A549 (cell line): ENCODE measurements around the gene GCNT3. TPM values are rescaled to one million over a fixed set of nuclear protein-coding genes. Genes with fewer than 3 reads are reported as not detected.

Experiments used
- ATAC-seq, 2 experiments: fragments of 200-7000 bp in 1 of 2; fragments of >200 bp in 1 of 2; cut with Nextera tagmentation in 1 of 2; cut with Tn5 transposase in 1 of 2; 3 replicates each; pipeline versions ENCODE4 v1.8.0 to v1.9.1; 2018 to 2020; ENCODE audit warnings: mild to moderate bottlenecking in 1 of 2, moderate library complexity in 1 of 2
- CTCF ChIA-PET: fragments of 300-600 bp; sonication (Branson Sonifier 250); formaldehyde crosslinking; extraction: SDS; loops from one replicate; lab custom pipeline; 2021; ENCODE audit warnings: antibody characterized with exemption, inconsistent platforms; lab: Yijun Ruan, JAX
- POLR2A ChIA-PET: fragments of 350-600 bp; formaldehyde crosslinking; extraction: SDS; loops from one replicate; lab custom pipeline; 2021; ENCODE audit warnings: antibody characterized with exemption, inconsistent platforms; lab: Yijun Ruan, JAX
- DNase-seq, 2 experiments: peaks; one replicate each; pipeline versions ENCODE4 v3.0.0 to v3.0.0-alpha.2; 2011 to 2016; ENCODE audit warnings: low read depth in 1 of 2, low spot score in 1 of 2
- FAIRE-seq: peaks from 2 replicates; lab custom pipeline; 2011; peaks lifted over from hg19 to GRCh38; lab: Jason Lieb, UNC
- H3K27ac ChIP-seq, 2 experiments: fragments of >200 bp; sonication (Bioruptor Twin); formaldehyde crosslinking; 3 replicates each; pipeline ENCODE4 v1.5.1; 2016 to 2017
- H3K4me1 ChIP-seq: fragments of >200 bp; sonication (Bioruptor Twin); formaldehyde crosslinking; 3 replicates; pipeline ENCODE4 v1.6.1; 2016
- H3K4me2 ChIP-seq: fragments of >200 bp; sonication (Bioruptor Twin); formaldehyde crosslinking; 3 replicates; pipeline ENCODE4 v1.6.1; 2016
- H3K4me3 ChIP-seq: fragments of >200 bp; sonication (Bioruptor Twin); formaldehyde crosslinking; 3 replicates; pipeline ENCODE4 v1.5.1; 2016
- H3K9me3 ChIP-seq: fragments of >200 bp; sonication (Bioruptor Twin); formaldehyde crosslinking; 3 replicates; pipeline ENCODE4 v1.6.1; 2016
- CBX2 ChIP-seq: fragments of 200-600 bp; sonication (generic); IDR thresholded peaks from 2 replicates; pipeline ENCODE4 v1.6.1; 2016; ENCODE audit warnings: low read depth, mild to moderate bottlenecking, borderline replicate concordance
- CBX8 ChIP-seq: fragments of 200-600 bp; sonication (generic); IDR thresholded peaks from 2 replicates; pipeline ENCODE4 v1.6.1; 2016
- CEBPB ChIP-seq, 2 experiments: fragments of >200 bp in 1 of 2; sonication (Bioruptor Twin) in 1 of 2; formaldehyde crosslinking in 1 of 2; IDR thresholded peaks; 2 replicates each; pipeline ENCODE4 v1.6.1; 2012 to 2016
- CHD2 ChIP-seq: fragments of 150-350 bp; IDR thresholded peaks from 2 replicates; pipeline ENCODE4 v1.6.1; 2014; ENCODE audit warnings: low read length; ENCODE audit not compliant: partially characterized antibody
- CTCF ChIP-seq: fragments of >200 bp; sonication (Bioruptor Twin); formaldehyde crosslinking; IDR thresholded peaks from 3 replicates; pipeline ENCODE4 v1.5.1; 2016
- E2F6 ChIP-seq: IDR thresholded peaks from 2 replicates; pipeline ENCODE4 v1.6.1; 2012; ENCODE audit warnings: low read depth, borderline replicate concordance
- FOSL2 ChIP-seq, 2 experiments: fragments of 450-650 bp in 1 of 2; fragments of >200 bp in 1 of 2; sonication (Bioruptor Twin) in 1 of 2; formaldehyde crosslinking; IDR thresholded peaks; 2 replicates each; pipeline versions ENCODE4 v1.5.0 to v1.6.1; 2016 to 2020; ENCODE audit warnings: mild to moderate bottlenecking in 1 of 2, moderate library complexity in 1 of 2
- FOXS1 ChIP-seq: fragments of 250-450 bp; sonication (Bioruptor Pico); IDR thresholded peaks from 2 replicates; pipeline ENCODE4 v1.5.0; 2020; ENCODE audit warnings: mild to moderate bottlenecking, moderate library complexity
- GATA3 ChIP-seq: IDR thresholded peaks from 2 replicates; pipeline ENCODE4 v1.6.1; 2012; ENCODE audit warnings: borderline replicate concordance
- HOXB5 ChIP-seq: fragments of 250-450 bp; sonication (Bioruptor Pico); IDR thresholded peaks from 2 replicates; pipeline ENCODE4 v1.5.0; 2020; ENCODE audit warnings: mild to moderate bottlenecking, moderate library complexity
- JUN ChIP-seq, 2 experiments: fragments of >200 bp; sonication (Bioruptor Twin); formaldehyde crosslinking; IDR thresholded peaks; 2 replicates in 1 of 2; 3 replicates in 1 of 2; pipeline ENCODE4 v1.6.1; 2016 to 2017
- JUNB ChIP-seq: fragments of >200 bp; sonication (Bioruptor Twin); formaldehyde crosslinking; IDR thresholded peaks from 2 replicates; pipeline ENCODE4 v1.6.1; 2016
- MAFK ChIP-seq: fragments of 450-650 bp; IDR thresholded peaks from 2 replicates; pipeline ENCODE4 v1.6.1; 2014; ENCODE audit not compliant: partially characterized antibody
- MAX ChIP-seq: IDR thresholded peaks from 2 replicates; pipeline ENCODE4 v1.6.1; 2012
- MYC ChIP-seq: IDR thresholded peaks from 2 replicates; pipeline ENCODE4 v1.6.1; 2012; ENCODE audit warnings: mild to moderate bottlenecking, inconsistent platforms, low read length, improper control_type of control experiment, borderline replicate concordance
- NR3C1 ChIP-seq: fragments of >200 bp; sonication (Bioruptor Twin); formaldehyde crosslinking; IDR thresholded peaks from 3 replicates; pipeline ENCODE4 v1.6.1; 2017
- PBX3 ChIP-seq: IDR thresholded peaks from 2 replicates; pipeline ENCODE4 v1.6.1; 2012
- RAD21 ChIP-seq, 2 experiments: fragments of >200 bp in 1 of 2; sonication (Bioruptor Twin) in 1 of 2; formaldehyde crosslinking in 1 of 2; IDR thresholded peaks in 1 of 2; conservative IDR thresholded peaks in 1 of 2; 2 replicates in 1 of 2; 3 replicates in 1 of 2; pipeline ENCODE4 v1.6.1; 2012 to 2018; ENCODE audit warnings: inconsistent platforms in 1 of 2
- REST ChIP-seq: fragments of 200-600 bp; sonication (generic); IDR thresholded peaks from 2 replicates; pipeline ENCODE4 v1.6.1; 2016; ENCODE audit warnings: antibody characterized with exemption, mild to moderate bottlenecking, moderate library complexity
- SMC3 ChIP-seq: fragments of >200 bp; sonication (Bioruptor Twin); formaldehyde crosslinking; IDR thresholded peaks from 3 replicates; pipeline ENCODE4 v1.6.1; 2018; ENCODE audit warnings: inconsistent platforms
- USF2 ChIP-seq: fragments of 450-650 bp; IDR thresholded peaks from 2 replicates; pipeline ENCODE4 v1.6.1; 2014; ENCODE audit warnings: antibody characterized with exemption
- ZC3H11A ChIP-seq: fragments of 450-650 bp; IDR thresholded peaks from 2 replicates; pipeline ENCODE4 v1.6.1; 2014; ENCODE audit warnings: antibody characterized with exemption, mild to moderate bottlenecking
- ZSCAN20 ChIP-seq: fragments of 250-450 bp; sonication (Bioruptor Pico); IDR thresholded peaks from 2 replicates; pipeline ENCODE4 v1.8.0; 2022; ENCODE audit warnings: mild to moderate bottlenecking, moderate library complexity
- WGBS: methylation state at CpG from one replicate; pipeline ENCODE4 v1.1.6; 2017; ENCODE audit errors: missing lambda C conversion rate; 5-methylcytosine and 5-hydroxymethylcytosine counted together
- polyA plus RNA-seq, 4 experiments: library from polyadenylated mRNA; depleted of rRNA in 3 of 4; stranded (reverse); fragments of >200 nt; fragmentation: RNase III in 1 of 4; extraction: RNeasy Plus Mini Kit Qiagen cat#74134 plus additional on column Dnase treatment in 1 of 4; gene quantifications; 2 replicates in 3 of 4; 3 replicates in 1 of 4; pipeline ENCODE4 v1.2.3, GENCODE V29; 2011 to 2017

The GCNT3 gene
- polyA plus RNA-seq, 2 of the 4 experiments (the other 2 are of a cell fraction), result 69.2 to 134 TPM

GRCh38 chr15:59587085-59587826, 24.3 kb upstream of the GCNT3 start:
- ChIA-PET POLR2A (no interaction called here), CTCF (interaction anchor here (0.8 to 4.6 kb wide), 6 partner anchors 9 to 58 kb away, joined by 3 to 24 read pairs (median 4); no protein-coding TSS in a partner anchor)
- Histone ChIP-seq H3K4me2 (peak overlapping the region; percentile 52), H3K4me1 (peaks cover 15% of the 10 kb centered on the region), H3K4me3 (no peak overlapping the region)
- ATAC-seq (peak in 1 of 2 experiments; percentile 60; a peak in 3 of 6 replicates), DNase-seq (peak in 1 of 2 experiments; percentile 62)
- 34% methylated on average over 3 of the region's 3 CpGs for WGBS
- TF ChIP-seq USF2 (no peak), MAFK (peak; percentile 93), MAX (no peak), RAD21 (conservative IDR thresholded peaks at IDR 0.05 in 1 of 2, IDR thresholded peaks at IDR 0.05 in 1 of 2) (no peak), FOSL2 (IDR thresholded peaks at IDR 0.05) (no peak), FOSL2 (CRISPR knock-in tag; IDR thresholded peaks at IDR 0.05) (peak; percentile 87), NR3C1 (no peak), CEBPB (IDR thresholded peaks at IDR 0.05) (0 out of 4 replicates have a peak, but pooled peaks of 1 of the 2 experiments have one; percentile 32)
- TF ChIP-seq, all 56 proteins: peak for 3
- peak overlapping the region; percentile 57 to 66 for H3K27ac ChIP-seq
- FAIRE-seq, result peak; percentile 97
- H3K9me3 ChIP-seq, result no peaks in the 10 kb centered on the region

- 91% methylated on average over 7 of the region's 7 CpGs for WGBS
- TF ChIP-seq ZSCAN20 (CRISPR knock-in tag) (no peak), E2F6 (no peak), MAX (no peak), GATA3 (no peak), USF2 (no peak), FOXS1 (no peak), JUNB (no peak), JUN (IDR thresholded peaks at IDR 0.05) (no peak), SMC3 (no peak), MAFK (no peak), MYC (no peak), ZC3H11A (no peak), CTCF (no peak), CHD2 (no peak), CBX2 (no peak), CBX8 (no peak), RAD21 (conservative IDR thresholded peaks at IDR 0.05 in 1 of 2, IDR thresholded peaks at IDR 0.05 in 1 of 2) (no peak), PBX3 (no peak), HOXB5 (no peak), REST (no peak)
- ChIA-PET POLR2A (interaction anchor here (1.7 kb wide), 1 partner anchor 22 kb away, joined by 6 read pairs; the partner anchor contains the start of gene GCNT3), CTCF (interaction anchor here (1.9 to 4.6 kb wide), 4 partner anchors 27 to 61 kb away, joined by 4 to 24 read pairs (median 14); no protein-coding TSS in a partner anchor)
- Histone ChIP-seq H3K9me3 (no peaks in the 10 kb centered on the region), H3K4me1 (peaks cover 36% of the 10 kb centered on the region), H3K4me3 (no peak overlapping the region), H3K4me2 (no peak overlapping the region), H3K27ac (peak overlapping the region in 1 of 2 experiments; percentile 0; a peak in 1 of 6 replicates)
- no peak for ATAC-seq
- DNase-seq, result no peak
- no peak for FAIRE-seq
Observed at GRCh38 chr15:59590027-59590426, 21.6 kb upstream of the GCNT3 start.
